Measurements from ENCODE around the gene EIF4E.

DNA sequence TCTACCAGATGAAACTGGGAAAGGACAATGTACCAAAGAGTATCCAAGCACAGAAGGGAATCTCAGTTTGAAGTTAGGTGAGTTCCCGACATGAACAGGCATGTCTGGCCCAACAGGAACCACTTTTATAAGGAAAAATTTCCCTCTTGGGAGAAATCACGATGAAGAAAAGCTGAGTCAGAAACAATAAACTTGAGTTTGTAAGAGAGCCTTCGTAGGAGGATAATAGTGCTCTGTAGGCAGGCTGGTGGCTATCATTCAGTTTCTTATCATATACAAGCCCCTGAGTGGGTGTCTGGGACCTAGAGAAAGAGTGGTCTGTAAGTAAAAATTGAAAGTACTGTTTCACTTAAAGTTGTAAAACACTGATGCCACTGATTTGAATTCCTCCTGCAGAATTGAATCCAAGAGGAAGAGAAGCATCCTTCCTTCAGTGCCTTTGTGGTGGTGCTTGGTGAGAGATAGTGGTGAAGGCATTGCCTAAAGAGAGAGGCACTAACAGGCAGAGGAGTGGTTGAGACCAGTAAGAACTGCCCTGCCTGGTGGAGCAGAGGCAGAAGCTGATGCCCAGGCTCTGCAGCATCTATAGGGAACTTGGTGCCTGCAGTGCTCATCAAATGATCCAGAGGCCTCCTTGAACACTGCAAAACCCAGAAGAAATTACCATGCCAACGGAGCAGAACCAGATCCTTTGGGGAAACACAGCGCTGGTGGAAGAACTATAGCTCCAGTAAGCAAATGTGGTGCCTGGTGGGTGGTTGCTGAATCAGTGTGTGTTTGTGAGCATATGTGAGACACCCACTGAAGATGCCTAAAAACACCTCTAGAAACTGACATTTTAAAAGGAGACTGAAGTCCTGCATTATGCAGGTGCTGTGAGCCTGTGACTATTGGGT lies 34.9 kb upstream of the EIF4E start:
- no peak for TF ChIP-seq ZFX (IDR thresholded peaks at IDR 0.05; ENCODE audit: borderline replicate concordance)
- TF ChIP-seq, protein P1, sequence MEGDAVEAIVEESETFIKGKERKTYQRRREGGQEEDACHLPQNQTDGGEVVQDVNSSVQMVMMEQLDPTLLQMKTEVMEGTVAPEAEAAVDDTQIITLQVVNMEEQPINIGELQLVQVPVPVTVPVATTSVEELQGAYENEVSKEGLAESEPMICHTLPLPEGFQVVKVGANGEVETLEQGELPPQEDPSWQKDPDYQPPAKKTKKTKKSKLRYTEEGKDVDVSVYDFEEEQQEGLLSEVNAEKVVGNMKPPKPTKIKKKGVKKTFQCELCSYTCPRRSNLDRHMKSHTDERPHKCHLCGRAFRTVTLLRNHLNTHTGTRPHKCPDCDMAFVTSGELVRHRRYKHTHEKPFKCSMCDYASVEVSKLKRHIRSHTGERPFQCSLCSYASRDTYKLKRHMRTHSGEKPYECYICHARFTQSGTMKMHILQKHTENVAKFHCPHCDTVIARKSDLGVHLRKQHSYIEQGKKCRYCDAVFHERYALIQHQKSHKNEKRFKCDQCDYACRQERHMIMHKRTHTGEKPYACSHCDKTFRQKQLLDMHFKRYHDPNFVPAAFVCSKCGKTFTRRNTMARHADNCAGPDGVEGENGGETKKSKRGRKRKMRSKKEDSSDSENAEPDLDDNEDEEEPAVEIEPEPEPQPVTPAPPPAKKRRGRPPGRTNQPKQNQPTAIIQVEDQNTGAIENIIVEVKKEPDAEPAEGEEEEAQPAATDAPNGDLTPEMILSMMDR (IDR thresholded peaks at IDR 0.05) = no peak
